Left cardiac atrium (tissue), 4 donors: ENCODE measurements around the gene OXSM. TPM values are rescaled to one million over a fixed set of nuclear protein-coding genes. Genes with fewer than 3 reads are reported as not detected.

Experiments used
- ATAC-seq, 2 donors: fragments of 200-7000 bp; cut with Tn5 transposase; one replicate each; pipeline ENCODE4 v1.9.1; 2020; ENCODE audit warnings: mild to moderate bottlenecking in 2 of 2, moderate library complexity in 2 of 2
- DNase-seq: peaks from one replicate; pipeline ENCODE4 v3.0.0-alpha.2; 2020
- intact Hi-C, 2 donors: fragments of 100-400 bp; cut with DNase I; formaldehyde crosslinking; loops; one replicate each; pipeline versions ENCODE4 v1.14.1 to v1.15.1; 2022 to 2023
- total RNA-seq, 2 donors: library from RNA; stranded (reverse); fragmentation: NEBNext Ultra II Directional; extraction: Animal tissue kit (Norgen Biotek cat#: 25700); gene quantifications; one replicate each; pipeline ENCODE4 v1.2.1, GENCODE V29; 2021
- donor health status: DM: no; HTN: yes; CAD: no.
- donor health status: DM: no; HTN: yes; CAD: no; lungs with severe emphysema.
- donor health status: DM: yes; HTN: yes; CAD: no.
- donor health status: Dilated cardiomyopathy.

OXSM gene
- total RNA-seq, 2 donors from 2014 or later: 13.9 to 14.6 TPM

GRCh38 chr3:25787689-25788088 lies 2.2 kb upstream of the OXSM start:
- DNase-seq (no peak), ATAC-seq (no peak)
- intact Hi-C loops: no loop called here

- no peak for ATAC-seq
- intact Hi-C loops: no loop called here
These were observed 688 bp upstream of the OXSM start for GRCh38 chr3:25789209-25789595.

GRCh38 chr3:25801786-25802185 lies 11.9 kb downstream of the OXSM start:
- intact Hi-C loops: no loop called here
- DNase-seq (no peak), ATAC-seq (no peak)

More at GRCh38 chr3:25789209-25789595, 688 bp upstream of the OXSM start:
- DNase-seq: no peak

- ATAC-seq: no peak
- intact Hi-C loops: no loop called here
- DNase-seq: no peak
These were observed 13.9 kb downstream of the OXSM start for GRCh38 chr3:25803833-25804232.

- intact Hi-C loops: no loop called here
- ATAC-seq: no peak
These were observed 14.8 kb downstream of the OXSM start for GRCh38 chr3:25804676-25805075.

GRCh38 chr3:25812644-25813043 lies 22.8 kb downstream of the OXSM start:
- ATAC-seq (no peak), DNase-seq (no peak)
- intact Hi-C loops: no loop called here

More at GRCh38 chr3:25804676-25805075, 14.8 kb downstream of the OXSM start:
- DNase-seq: no peak

GRCh38 chr3:25817107-25817506 lies 27.2 kb downstream of the OXSM start:
- intact Hi-C loops: no loop called here
- DNase-seq (no peak), ATAC-seq (no peak)

GRCh38 chr3:25817638-25818037 lies 27.7 kb downstream of the OXSM start:
- no peak for DNase-seq
- intact Hi-C loops: no loop called here

GRCh38 chr3:25818335-25818734 lies 28.4 kb downstream of the OXSM start:
- ATAC-seq (no peak), DNase-seq (no peak)
- intact Hi-C loops: no loop called here

More at GRCh38 chr3:25817638-25818037, 27.7 kb downstream of the OXSM start:
- ATAC-seq: no peak

GRCh38 chr3:25820366-25820765 lies 30.5 kb downstream of the OXSM start:
- intact Hi-C loops: no loop called here
- ATAC-seq: peak in 1 of 2 donors; percentile 65
- DNase-seq: no peak

- ATAC-seq (no peak), DNase-seq (no peak)
- intact Hi-C loops: no loop called here
These were observed 31.1 kb downstream of the OXSM start for GRCh38 chr3:25820816-25821486.

- ATAC-seq (no peak), DNase-seq (no peak)
- intact Hi-C loops: no loop called here
These were observed 32.1 kb downstream of the OXSM start for GRCh38 chr3:25821746-25822573.

GRCh38 chr3:25823314-25823713 lies 33.4 kb downstream of the OXSM start:
- DNase-seq: no peak
- intact Hi-C loops: no loop called here
- no peak for ATAC-seq

- ATAC-seq: no peak
- no peak for DNase-seq
These were observed 36.6 kb downstream of the OXSM start for GRCh38 chr3:25826510-25826909.

GRCh38 chr3:25830373-25831280 lies 40.7 kb downstream of the OXSM start:
- no peak for DNase-seq
- intact Hi-C loops: no loop called here
- ATAC-seq: no peak

More at GRCh38 chr3:25826510-25826909, 36.6 kb downstream of the OXSM start:
- intact Hi-C loops: no loop called here

- DNase-seq (no peak), ATAC-seq (no peak)
- intact Hi-C loops: no loop called here
These were observed 41.7 kb downstream of the OXSM start for GRCh38 chr3:25831578-25831977.

- intact Hi-C loops: no loop called here
- ATAC-seq: no peak
- no peak for DNase-seq
These were observed 44.5 kb downstream of the OXSM start for GRCh38 chr3:25834346-25834745.

GRCh38 chr3:25836579-25836978 lies 46.7 kb downstream of the OXSM start:
- DNase-seq (no peak), ATAC-seq (no peak)
- intact Hi-C loops: no loop called here

GRCh38 chr3:25837038-25837437 lies 47.1 kb downstream of the OXSM start:
- ATAC-seq (no peak), DNase-seq (no peak)
- intact Hi-C loops: no loop called here

- intact Hi-C loops: loop anchor here in 1 of 2 donors (10.0 kb wide), 1 partner anchor 875 kb away; no protein-coding TSS in a partner anchor
- DNase-seq (no peak), ATAC-seq (no peak)
These were observed 50.2 kb downstream of the OXSM start for GRCh38 chr3:25840099-25840498.
